Ovary (tissue), 3 donors: ENCODE data around the gene GGCX.

Experiments used
- CTCF ChIP-seq, 3 donors: fragments of 450-650 bp in 2 of 3; fragments of 200-600 bp in 1 of 3; IDR thresholded peaks; one replicate each; pipeline versions ENCODE4 v1.5.1 to v1.8.0; 2016 to 2022; ENCODE audit warnings: antibody characterized with exemption in 3 of 3, mild to moderate bottlenecking in 1 of 3
- EP300 ChIP-seq: sonication (generic); formaldehyde crosslinking; IDR thresholded peaks from one replicate; pipeline ENCODE4 v1.6.1; 2017; ENCODE audit warnings: antibody characterized with exemption
- donor health status: DM: no; HTN: no; CAD: no.

GRCh38 chr2:85540133-85540648 lies 21.1 kb downstream of the GGCX start:
- no peak for TF ChIP-seq CTCF (IDR thresholded peaks at IDR 0.05)
- TF ChIP-seq EP300 = no peak
